NCI-H2029 (cell line): ENCODE measurements around the gene TTC23.

Experiments used
- DNase-seq: peaks from one replicate; lab custom pipeline; 2025; lab: John Stamatoyannopoulos, UW

Gene TTC23

GRCh38 chr15:99165020-99165790 lies 84.2 kb downstream of the TTC23 start:
- DNase-seq = no peak

- DNase-seq = no peak
These were observed 85.3 kb downstream of the TTC23 start for GRCh38 chr15:99164119-99164518.

- DNase-seq = no peak
These were observed 85.9 kb downstream of the TTC23 start for GRCh38 chr15:99163271-99164062.

- no peak for DNase-seq
These were observed 90.6 kb downstream of the TTC23 start for GRCh38 chr15:99158626-99159412.

- no peak for DNase-seq
These were observed 91.9 kb downstream of the TTC23 start for GRCh38 chr15:99157456-99157855.

DNA sequence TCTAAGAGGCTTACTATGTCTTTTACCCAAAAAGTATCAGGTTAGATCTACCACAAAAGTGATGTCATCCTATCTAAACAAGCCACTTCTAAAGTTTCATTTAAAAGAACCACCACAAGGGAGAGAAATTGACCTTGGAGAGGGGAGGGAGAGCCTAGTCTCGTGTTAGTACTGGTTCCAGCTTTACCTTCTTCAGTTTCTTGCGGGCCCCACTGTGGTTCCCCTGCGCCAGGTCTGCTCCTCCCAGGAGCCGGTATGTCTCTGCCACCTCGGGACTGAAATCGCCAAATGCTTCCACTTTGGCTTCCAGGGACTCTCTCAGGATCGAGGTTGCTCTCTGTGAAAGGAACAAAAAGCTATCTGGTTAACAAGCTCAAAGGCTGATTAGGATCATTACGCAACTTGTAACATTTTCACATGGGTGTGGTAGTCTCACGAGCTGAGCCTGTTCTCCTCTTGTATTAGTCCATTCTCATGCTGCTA lies 93.4 kb downstream of the TTC23 start:
- no peak for DNase-seq

GRCh38 chr15:99154271-99154670 lies 95.1 kb downstream of the TTC23 start:
- DNase-seq = no peak

DNA sequence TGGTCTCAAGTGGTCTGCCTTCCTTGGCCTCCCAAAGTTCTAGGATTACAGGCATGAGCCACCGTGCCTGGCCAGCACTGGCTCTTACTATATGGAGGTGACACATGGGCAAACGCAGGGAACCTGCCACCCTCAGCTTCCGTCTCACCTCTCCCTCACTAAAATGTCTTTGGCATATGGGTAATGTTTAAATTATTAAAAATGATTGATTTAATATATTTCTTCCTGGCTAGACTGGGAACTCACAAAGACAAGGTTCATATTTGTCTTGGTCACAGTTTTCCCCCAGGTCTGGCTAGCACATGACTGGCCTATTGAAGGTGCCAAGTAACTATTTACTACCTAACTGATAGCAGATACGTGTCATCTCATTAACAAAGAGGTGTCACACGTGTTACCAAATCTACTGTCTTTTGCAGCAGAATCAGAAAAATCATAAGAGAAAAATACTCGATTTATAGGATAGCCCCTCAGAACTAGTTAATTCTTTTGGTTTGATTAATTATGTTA lies 96.3 kb downstream of the TTC23 start:
- no peak for DNase-seq

DNA sequence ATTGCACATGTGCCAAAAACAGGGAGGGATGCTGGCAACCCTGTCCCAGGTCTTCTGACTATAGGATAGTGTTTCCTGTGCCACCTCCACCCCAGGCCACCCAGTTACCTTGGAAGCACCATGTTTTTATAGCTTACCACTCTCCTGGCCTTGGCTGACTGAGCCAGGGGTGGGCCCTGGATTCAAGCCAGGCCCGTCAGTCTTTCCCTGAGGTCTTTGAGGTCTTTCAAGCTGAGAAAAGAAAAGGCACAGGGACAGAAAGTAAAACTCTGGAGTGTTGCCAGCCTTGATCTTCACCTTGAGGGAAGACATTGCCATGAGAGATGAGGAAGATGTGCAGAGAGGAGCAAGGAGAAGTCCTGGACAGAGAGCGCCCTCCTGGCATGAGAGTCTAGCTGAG lies 98.2 kb downstream of the TTC23 start:
- no peak for DNase-seq

DNA sequence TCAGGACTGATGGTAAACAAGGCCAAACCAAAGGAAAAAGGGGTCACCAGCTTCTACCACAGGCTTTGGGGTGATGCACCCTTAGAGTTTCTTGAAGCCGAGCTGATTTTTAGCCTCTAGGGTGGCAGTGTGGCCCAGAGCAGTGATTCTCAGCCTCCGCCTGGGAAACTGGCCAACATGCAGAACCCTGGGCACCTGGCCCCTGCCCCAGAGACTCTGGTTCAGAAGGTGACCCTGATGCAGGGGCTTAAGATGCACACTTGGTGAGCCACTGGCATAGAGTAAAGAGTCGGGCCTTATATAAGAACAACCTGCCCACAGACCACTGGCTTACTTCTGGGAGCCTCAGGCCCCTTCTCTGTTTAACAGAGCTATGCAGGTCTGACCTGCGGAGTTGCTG lies 100.0 kb downstream of the TTC23 start:
- no peak for DNase-seq

DNA sequence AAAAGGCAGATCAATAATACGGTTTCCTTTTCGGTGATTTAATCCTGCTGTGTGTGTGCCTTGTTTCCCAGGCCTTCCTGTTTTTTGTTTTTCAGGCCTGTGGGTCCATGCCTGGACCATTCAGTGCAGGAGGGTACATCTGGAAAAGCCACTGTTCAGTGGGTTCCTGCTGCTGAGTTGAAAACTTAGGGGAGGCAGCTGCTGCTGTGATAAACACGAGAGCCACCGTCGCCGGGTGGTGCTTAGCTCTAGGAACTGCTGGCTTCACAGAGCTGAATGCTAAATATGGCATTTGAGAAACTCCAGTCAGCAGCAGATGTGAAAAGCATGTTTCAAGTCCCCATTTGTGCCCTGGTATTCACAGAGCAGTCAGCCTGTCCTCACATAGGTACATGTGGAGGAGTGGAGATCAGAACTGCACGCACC lies 100.5 kb downstream of the TTC23 start:
- DNase-seq = no peak

DNA sequence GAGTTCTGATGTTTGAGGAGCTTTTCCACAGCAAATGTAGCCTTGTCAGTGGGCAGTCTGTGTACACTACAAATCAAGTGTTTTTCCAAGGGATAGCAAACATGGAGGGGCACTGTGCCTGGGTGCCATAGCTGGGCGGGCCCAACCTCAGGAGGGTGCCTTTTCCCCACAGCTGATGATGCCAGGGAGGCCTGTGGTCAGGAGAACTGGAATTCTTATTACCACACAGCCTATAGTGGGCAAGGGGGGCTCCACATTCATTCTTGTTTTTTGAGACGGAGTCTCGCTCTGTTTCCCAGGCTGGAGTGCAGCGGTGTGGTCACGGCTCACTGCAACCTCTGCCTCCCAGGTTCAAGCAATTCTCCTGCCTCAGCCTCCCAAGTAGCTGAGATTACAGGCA lies 102.7 kb downstream of the TTC23 start:
- no peak for DNase-seq

- no peak for DNase-seq
These were observed 103.6 kb downstream of the TTC23 start for GRCh38 chr15:99145778-99146177.

DNA sequence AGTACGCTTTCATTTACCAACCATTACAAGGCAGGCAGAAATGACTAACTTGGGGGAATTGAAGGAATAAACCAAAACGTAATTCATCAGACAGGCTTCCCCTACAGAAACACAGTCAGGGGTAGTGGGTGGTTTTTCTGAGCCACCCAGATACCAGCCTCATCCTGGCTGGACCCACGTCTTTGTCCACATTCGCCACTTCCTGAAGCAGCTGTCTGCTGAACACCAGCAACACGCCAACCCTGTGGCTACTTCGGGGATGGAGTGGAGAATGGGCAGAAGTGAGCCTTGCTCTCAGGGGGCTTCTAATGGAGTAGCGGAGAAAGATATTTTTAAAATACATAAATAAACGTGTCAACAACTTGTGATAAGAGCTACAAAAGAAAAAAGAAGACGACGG lies 104.4 kb downstream of the TTC23 start:
- no peak for DNase-seq

DNA sequence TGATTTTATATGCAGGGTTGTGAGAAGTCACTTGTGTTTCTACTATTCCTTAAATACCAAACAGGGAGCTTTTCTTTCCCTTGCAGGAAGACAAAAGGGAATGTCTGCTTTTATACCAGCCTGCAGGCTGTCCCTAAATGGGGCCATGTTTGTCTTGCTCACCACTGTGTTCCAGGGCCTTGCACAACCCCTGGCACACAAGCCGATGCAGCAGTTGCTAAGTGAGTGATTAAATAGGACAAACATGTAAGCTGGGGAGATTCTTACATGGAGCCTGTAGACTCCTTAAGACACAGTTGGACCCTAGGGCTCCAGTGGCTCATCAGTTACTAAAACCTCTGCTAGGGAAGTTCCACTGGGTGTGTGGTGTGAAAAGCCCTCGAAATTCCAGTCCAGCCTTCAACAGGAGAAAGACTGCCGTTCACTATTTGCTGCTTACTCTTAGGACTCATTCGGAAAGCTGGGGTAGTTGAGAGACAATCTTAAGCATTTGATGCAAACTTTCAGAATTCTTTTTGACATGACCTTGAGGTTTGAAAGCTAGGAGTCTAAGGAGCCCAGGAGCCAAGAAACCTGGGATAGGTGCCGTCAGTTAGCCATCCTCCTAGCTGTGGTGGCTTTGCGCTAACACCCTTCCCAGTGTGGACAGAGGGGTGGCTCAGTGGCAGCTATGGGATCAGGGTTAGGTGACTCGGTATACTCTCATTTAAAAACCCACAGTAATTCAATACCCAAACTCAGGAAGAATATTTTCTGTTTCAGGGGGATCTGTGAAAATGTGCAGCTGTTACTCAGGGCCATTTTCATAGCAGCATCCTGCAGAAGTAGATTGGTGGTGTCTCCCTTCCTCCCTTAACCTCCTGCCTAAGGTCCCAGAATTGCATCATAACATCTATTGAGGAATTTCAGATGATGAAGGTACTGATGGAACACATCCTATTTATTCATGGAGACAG lies 105.4 kb downstream of the TTC23 start:
- DNase-seq = no peak

- DNase-seq = no peak
These were observed 106.1 kb downstream of the TTC23 start for GRCh38 chr15:99143242-99143641.

- no peak for DNase-seq
These were observed 106.8 kb downstream of the TTC23 start for GRCh38 chr15:99142562-99142961.

- DNase-seq = no peak
These were observed 107.4 kb downstream of the TTC23 start for GRCh38 chr15:99141943-99142342.

- DNase-seq = no peak
These were observed 108.8 kb downstream of the TTC23 start for GRCh38 chr15:99140590-99140989.

- DNase-seq = no peak
These were observed 110.1 kb downstream of the TTC23 start for GRCh38 chr15:99139276-99139675.

GRCh38 chr15:99138491-99138982 lies 110.8 kb downstream of the TTC23 start:
- DNase-seq = no peak
